GM23248 (cell line): ENCODE measurements around the gene FBXL12.

Source experiments
- EZH2 ChIP-seq: fragments of 200-600 bp; sonication (generic); IDR thresholded peaks from 2 replicates; pipeline ENCODE4 v1.6.1; 2018; ENCODE audit warnings: antibody characterized with exemption, mild to moderate bottlenecking; ENCODE audit not compliant: insufficient read depth, poor library complexity, severe bottlenecking
- EZH2phosphoT487 ChIP-seq: fragments of 200-600 bp; sonication (generic); IDR thresholded peaks from 2 replicates; pipeline ENCODE4 v1.6.1; 2018; ENCODE audit warnings: antibody characterized with exemption, moderate library complexity, mild to moderate bottlenecking, low read depth; ENCODE audit not compliant: insufficient read depth

- TF ChIP-seq EZH2phosphoT487, result no peak
- TF ChIP-seq EZH2, result no peak
Measured at GRCh38 chr19:9842834-9843625, 24.2 kb upstream of the FBXL12 start.
